ENCODE results near the gene CCDC70.

The CCDC70 gene

GRCh38 chr13:51833980-51834379 lies 27.8 kb upstream of the CCDC70 start:
- no peaks in the 10 kb centered on the region for H3K9me2 ChIP-seq (replicated peaks; ENCODE audit: insufficient read depth, low read length)
- no peak overlapping the region for H3K4me2 ChIP-seq (ENCODE audit: low read depth, low read length)
- no peaks in the 10 kb centered on the region for H3F3A ChIP-seq (ENCODE audit: insufficient read depth, low read length)
- no peaks in the 10 kb centered on the region for H3K79me2 ChIP-seq (ENCODE audit: low read length)
- TF ChIP-seq EZH2phosphoT487 (IDR thresholded peaks at IDR 0.05; ENCODE audit: low read length) = no peak
- no peak for TF ChIP-seq EZH2 (optimal IDR thresholded peaks at IDR 0.05; ENCODE audit: low read depth, low read length)
- no peak for TF ChIP-seq CTCF (IDR thresholded peaks at IDR 0.05; ENCODE audit: low read length)
- no peak overlapping the region for H3K9ac ChIP-seq (ENCODE audit: low read length)
- H4K20me1 ChIP-seq (ENCODE audit: insufficient read depth, low read length) = no peaks in the 10 kb centered on the region
- no peaks in the 10 kb centered on the region for H3K36me3 ChIP-seq (replicated peaks; ENCODE audit: insufficient read depth, low read length)
- DNase-seq = no peak
- no peak overlapping the region for H2AFZ ChIP-seq (ENCODE audit: low read length)
- no peak overlapping the region for H3K27ac ChIP-seq (ENCODE audit: low read length)
- H3K4me1 ChIP-seq (ENCODE audit: low read length) = no peaks in the 10 kb centered on the region
- H3K4me3 ChIP-seq (ENCODE audit: low read length) = no peak overlapping the region
- no peaks in the 10 kb centered on the region for H3K27me3 ChIP-seq (replicated peaks; ENCODE audit: insufficient read depth, low read length)
- H3K9me3 ChIP-seq (replicated peaks; ENCODE audit: insufficient read depth, low read length) = no peaks in the 10 kb centered on the region

- DNase-seq = no peak
- H3K36me3 ChIP-seq (replicated peaks; ENCODE audit: insufficient read depth, low read length) = no peaks in the 10 kb centered on the region
- H3K27me3 ChIP-seq (replicated peaks; ENCODE audit: insufficient read depth, low read length) = no peaks in the 10 kb centered on the region
- no peaks in the 10 kb centered on the region for H3K9me2 ChIP-seq (replicated peaks; ENCODE audit: insufficient read depth, low read length)
- no peak overlapping the region for H3K4me3 ChIP-seq (ENCODE audit: low read length)
- no peaks in the 10 kb centered on the region for H3K79me2 ChIP-seq (ENCODE audit: low read length)
- no peaks in the 10 kb centered on the region for H3K9me3 ChIP-seq (replicated peaks; ENCODE audit: insufficient read depth, low read length)
- no peaks in the 10 kb centered on the region for H3F3A ChIP-seq (ENCODE audit: insufficient read depth, low read length)
- TF ChIP-seq EZH2phosphoT487 (IDR thresholded peaks at IDR 0.05; ENCODE audit: low read length) = no peak
- TF ChIP-seq CTCF (IDR thresholded peaks at IDR 0.05; ENCODE audit: low read length) = no peak
- TF ChIP-seq EZH2 (optimal IDR thresholded peaks at IDR 0.05; ENCODE audit: low read depth, low read length) = no peak
- no peak overlapping the region for H3K9ac ChIP-seq (ENCODE audit: low read length)
- no peak overlapping the region for H3K27ac ChIP-seq (ENCODE audit: low read length)
- no peak overlapping the region for H3K4me2 ChIP-seq (ENCODE audit: low read depth, low read length)
- no peaks in the 10 kb centered on the region for H4K20me1 ChIP-seq (ENCODE audit: insufficient read depth, low read length)
- no peaks in the 10 kb centered on the region for H3K4me1 ChIP-seq (ENCODE audit: low read length)
- H2AFZ ChIP-seq (ENCODE audit: low read length) = no peak overlapping the region
Measured at GRCh38 chr13:51834581-51835171, 27.1 kb upstream of the CCDC70 start.

GRCh38 chr13:51837016-51837415 lies 24.8 kb upstream of the CCDC70 start:
- H3F3A ChIP-seq (ENCODE audit: insufficient read depth, low read length) = no peaks in the 10 kb centered on the region
- H4K20me1 ChIP-seq (ENCODE audit: insufficient read depth, low read length) = no peaks in the 10 kb centered on the region
- H2AFZ ChIP-seq (ENCODE audit: low read length) = no peak overlapping the region
- no peaks in the 10 kb centered on the region for H3K79me2 ChIP-seq (ENCODE audit: low read length)
- no peak for DNase-seq
- H3K4me2 ChIP-seq (ENCODE audit: low read depth, low read length) = no peak overlapping the region
- H3K36me3 ChIP-seq (replicated peaks; ENCODE audit: insufficient read depth, low read length) = no peaks in the 10 kb centered on the region
- no peaks in the 10 kb centered on the region for H3K4me1 ChIP-seq (ENCODE audit: low read length)
- no peak overlapping the region for H3K4me3 ChIP-seq (ENCODE audit: low read length)
- H3K27me3 ChIP-seq (replicated peaks; ENCODE audit: insufficient read depth, low read length) = no peaks in the 10 kb centered on the region
- H3K27ac ChIP-seq (ENCODE audit: low read length) = no peak overlapping the region
- no peaks in the 10 kb centered on the region for H3K9me2 ChIP-seq (replicated peaks; ENCODE audit: insufficient read depth, low read length)
- no peak overlapping the region for H3K9ac ChIP-seq (ENCODE audit: low read length)
- TF ChIP-seq CTCF (IDR thresholded peaks at IDR 0.05; ENCODE audit: low read length) = no peak
- TF ChIP-seq EZH2phosphoT487 (IDR thresholded peaks at IDR 0.05; ENCODE audit: low read length) = no peak
- H3K9me3 ChIP-seq (replicated peaks; ENCODE audit: insufficient read depth, low read length) = no peaks in the 10 kb centered on the region
